HepG2 (cell line): Measurements from ENCODE around the gene STEAP2. TPM values are rescaled to one million over a fixed set of nuclear protein-coding genes. Genes with fewer than 3 reads are reported as not detected.

ENCODE experiments used
- ATAC-seq: fragments of 200-7000 bp; cut with Tn5 transposase; 3 replicates; pipeline ENCODE4 v1.9.1; 2020; ENCODE audit warnings: mild to moderate bottlenecking, moderate library complexity
- BruUV-seq: library from RNA; stranded (reverse); fragments of 400-500 nt; replicated peaks from 2 replicates; lab custom pipeline; 2021; lab: Mats Ljungman, UMichigan
- CTCF ChIA-PET: fragments of 300-600 bp; formaldehyde crosslinking; extraction: SDS; loops from one replicate; lab custom pipeline; 2021; ENCODE audit warnings: low total read pairs, inconsistent platforms, low intra/inter-chr PET ratio; lab: Yijun Ruan, JAX
- POLR2A ChIA-PET: fragments of 350-600 bp; sonication (Branson Sonifier 250); formaldehyde crosslinking; loops from one replicate; lab custom pipeline; 2020; ENCODE audit warnings: antibody characterized with exemption, inconsistent platforms; lab: Yijun Ruan, JAX
- DNase-seq: peaks from one replicate; pipeline ENCODE4 v3.0.0-alpha.2; 2015; ENCODE audit warnings: low spot score
- FAIRE-seq: peaks from 3 replicates; lab custom pipeline; 2011; peaks lifted over from hg19 to GRCh38; lab: Jason Lieb, UNC
- H2AFZ ChIP-seq: one replicate; pipeline ENCODE4 v1.6.1; 2011; ENCODE audit warnings: low read length, inconsistent platforms
- H3K27ac ChIP-seq: fragments of 300-600 bp; 3 replicates; pipeline ENCODE4 v1.8.0; 2011; ENCODE audit warnings: mixed run types, mild to moderate bottlenecking, mixed read lengths, low read length, inconsistent platforms; ENCODE audit not compliant: insufficient read depth; ENCODE audit errors: extremely low read length
- H3K27me3 ChIP-seq, 2 experiments: fragments of 200-600 bp in 1 of 2; 2 replicates in 1 of 2; 3 replicates in 1 of 2; pipeline versions ENCODE4 v1.6.0 to v1.8.0; 2011; ENCODE audit warnings: low read length in 2 of 2, mild to moderate bottlenecking in 2 of 2, moderate library complexity in 2 of 2, inconsistent platforms in 1 of 2; ENCODE audit not compliant: insufficient read depth in 2 of 2, control insufficient read depth in 1 of 2
- H3K36me3 ChIP-seq, 2 experiments: fragments of 200-600 bp in 1 of 2; replicated peaks in 1 of 2; 2 replicates in 1 of 2; 3 replicates in 1 of 2; pipeline versions ENCODE4 v1.5.1 to v1.8.0; 2011; ENCODE audit warnings: low read length in 2 of 2, inconsistent platforms in 1 of 2; ENCODE audit not compliant: insufficient read depth in 2 of 2, control insufficient read depth in 1 of 2
- H3K4me1 ChIP-seq: 2 replicates; pipeline ENCODE4 v1.5.1; 2012; ENCODE audit warnings: low read length, inconsistent platforms; ENCODE audit not compliant: insufficient read depth
- H3K4me2 ChIP-seq: 2 replicates; pipeline ENCODE4 v1.6.0; 2011; ENCODE audit warnings: low read depth, low read length, inconsistent platforms
- H3K4me3 ChIP-seq, 3 experiments: fragments of 200-600 bp in 1 of 3; sonication (generic), shearing (Covaris generic) in 1 of 3; replicated peaks in 1 of 3; 2 replicates each; pipeline ENCODE4 v1.5.1; 2011 to 2016; ENCODE audit warnings: low read length in 3 of 3, inconsistent platforms in 2 of 3, low read depth in 2 of 3, mild to moderate bottlenecking in 2 of 3, control low read depth in 1 of 3, mixed read lengths in 1 of 3; ENCODE audit not compliant: insufficient read depth in 1 of 3
- H3K79me2 ChIP-seq: one replicate; pipeline ENCODE4 v1.6.1; 2011; ENCODE audit warnings: low read length, inconsistent platforms; ENCODE audit not compliant: insufficient read depth
- H3K9ac ChIP-seq: 2 replicates; pipeline ENCODE4 v1.6.0; 2011; ENCODE audit warnings: mild to moderate bottlenecking, low read depth, low read length, inconsistent platforms; ENCODE audit not compliant: insufficient read depth
- H3K9me3 ChIP-seq: 2 replicates; pipeline ENCODE4 v1.5.1; 2012; ENCODE audit warnings: mild to moderate bottlenecking, low read length
- H4K20me1 ChIP-seq: 2 replicates; pipeline ENCODE4 v1.6.0; 2011; ENCODE audit warnings: inconsistent platforms, mild to moderate bottlenecking, low read length, moderate library complexity; ENCODE audit not compliant: insufficient read depth
- CAMTA2 ChIP-seq: sonication (generic); formaldehyde crosslinking; IDR thresholded peaks from 2 replicates; pipeline ENCODE4 v1.4.0; 2020; ENCODE audit warnings: mild to moderate bottlenecking, missing genetic modification reagents, borderline replicate concordance
- RAD51 ChIP-seq: fragments of 450-650 bp; IDR thresholded peaks from 2 replicates; pipeline ENCODE4 v1.6.1; 2016; ENCODE audit warnings: borderline replicate concordance
- ZNF501 ChIP-seq: sonication (generic); formaldehyde crosslinking; IDR thresholded peaks from 2 replicates; pipeline ENCODE4 v1.5.1; 2020; ENCODE audit warnings: mild to moderate bottlenecking, moderate library complexity, missing genetic modification reagents
- ZNF660 ChIP-seq: sonication (generic); formaldehyde crosslinking; IDR thresholded peaks from 2 replicates; pipeline ENCODE4 v1.5.1; 2020; ENCODE audit warnings: mild to moderate bottlenecking, low read depth, missing genetic modification reagents, borderline replicate concordance
- in situ Hi-C: cut with HindIII; loops from 2 replicates; pipeline ENCODE4 v1.10.0; 2017; ENCODE audit warnings: low pct_unique_long_range_greater_than_20kb; ENCODE audit not compliant: extremely low pct_ligation_motif_present
- intact Hi-C: fragments of 100-400 bp; cut with micrococcal nuclease; formaldehyde crosslinking; loops from one replicate; pipeline ENCODE4 v1.10.0; 2022; ENCODE audit not compliant: unreplicated experiment
- polyA plus RNA-seq, 8 experiments: library from polyadenylated mRNA; depleted of rRNA in 3 of 8; stranded (reverse) in 7 of 8; unstranded in 1 of 8; fragments of >200 nt; fragmentation: Illumina TruSeq in 4 of 8; extraction: Trizol in 4 of 8; gene quantifications; 2 replicates each; pipeline versions ENCODE4 v1.2.1 to v1.2.3, GENCODE V29; 2011 to 2016; ENCODE audit warnings: low read depth in 4 of 8, missing spikeins in 1 of 8, mixed read lengths in 1 of 8; ENCODE audit not compliant: insufficient read depth in 1 of 8
- total RNA-seq, 5 experiments: library from RNA; depleted of rRNA; stranded (reverse); fragments of >200 nt; fragmentation: Illumina TruSeq; extraction: Trizol; gene quantifications; 2 replicates each; pipeline ENCODE4 v1.2.3, GENCODE V29; 2016; ENCODE audit warnings: low read depth in 1 of 5
- TF ChIP-seq, protein P1 (sequence below): sonication (generic); formaldehyde crosslinking; IDR thresholded peaks from 2 replicates; pipeline ENCODE4 v1.5.0; 2020; ENCODE audit warnings: missing genetic modification reagents
- TF ChIP-seq, protein P2 (sequence below), 2 experiments: sonication (generic) in 1 of 2; formaldehyde crosslinking in 1 of 2; IDR thresholded peaks; 2 replicates each; pipeline versions ENCODE4 v1.4.0 to v1.6.1; 2016 to 2020; ENCODE audit warnings: borderline replicate concordance in 1 of 2, low read depth in 1 of 2, mild to moderate bottlenecking in 1 of 2, missing genetic modification reagents in 1 of 2

The STEAP2 gene
- total and polyA plus RNA-seq, 2 of the 13 experiments (the other 11 are each of a cell fraction or from before 2014, with no cell fraction given): 4.3 to 4.4 TPM

DNA sequence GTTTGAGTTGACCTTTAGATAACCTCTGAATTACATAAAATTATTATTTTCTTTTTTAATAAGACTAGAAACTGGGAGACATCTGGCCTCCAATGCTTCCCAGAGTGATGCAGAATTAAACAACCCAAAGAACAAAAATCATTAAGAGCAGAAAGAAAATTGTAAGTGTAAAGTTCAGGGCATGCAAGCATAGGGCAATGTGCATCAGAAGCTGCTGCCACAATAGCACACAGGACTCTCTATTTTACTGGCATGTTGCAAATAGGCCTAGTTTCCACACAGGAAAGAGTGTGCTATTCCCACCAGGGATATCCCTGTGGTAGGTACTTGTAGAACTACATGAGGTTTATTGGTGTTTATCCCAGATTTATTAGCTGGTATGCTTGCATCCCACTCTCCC lies 20.5 kb upstream of the STEAP2 start:
- Histone ChIP-seq H3K9ac (no peak overlapping the region), H4K20me1 (no peaks in the 10 kb centered on the region)
- intact Hi-C loops: no loop called here
- ATAC-seq: no peak
- no peak for TF ChIP-seq ZNF501 (CRISPR knock-in tag)
- TF ChIP-seq, protein P1, sequence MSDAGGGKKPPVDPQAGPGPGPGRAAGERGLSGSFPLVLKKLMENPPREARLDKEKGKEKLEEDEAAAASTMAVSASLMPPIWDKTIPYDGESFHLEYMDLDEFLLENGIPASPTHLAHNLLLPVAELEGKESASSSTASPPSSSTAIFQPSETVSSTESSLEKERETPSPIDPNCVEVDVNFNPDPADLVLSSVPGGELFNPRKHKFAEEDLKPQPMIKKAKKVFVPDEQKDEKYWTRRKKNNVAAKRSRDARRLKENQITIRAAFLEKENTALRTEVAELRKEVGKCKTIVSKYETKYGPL (CRISPR knock-in tag): no peak
- TF ChIP-seq RAD51: no peak
- no peak for TF ChIP-seq CAMTA2 (CRISPR knock-in tag)
- TF ChIP-seq, protein P2, sequence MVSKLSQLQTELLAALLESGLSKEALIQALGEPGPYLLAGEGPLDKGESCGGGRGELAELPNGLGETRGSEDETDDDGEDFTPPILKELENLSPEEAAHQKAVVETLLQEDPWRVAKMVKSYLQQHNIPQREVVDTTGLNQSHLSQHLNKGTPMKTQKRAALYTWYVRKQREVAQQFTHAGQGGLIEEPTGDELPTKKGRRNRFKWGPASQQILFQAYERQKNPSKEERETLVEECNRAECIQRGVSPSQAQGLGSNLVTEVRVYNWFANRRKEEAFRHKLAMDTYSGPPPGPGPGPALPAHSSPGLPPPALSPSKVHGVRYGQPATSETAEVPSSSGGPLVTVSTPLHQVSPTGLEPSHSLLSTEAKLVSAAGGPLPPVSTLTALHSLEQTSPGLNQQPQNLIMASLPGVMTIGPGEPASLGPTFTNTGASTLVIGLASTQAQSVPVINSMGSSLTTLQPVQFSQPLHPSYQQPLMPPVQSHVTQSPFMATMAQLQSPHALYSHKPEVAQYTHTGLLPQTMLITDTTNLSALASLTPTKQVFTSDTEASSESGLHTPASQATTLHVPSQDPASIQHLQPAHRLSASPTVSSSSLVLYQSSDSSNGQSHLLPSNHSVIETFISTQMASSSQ (IDR thresholded peaks at IDR 0.05; ENCODE audit: low read depth): no peak
- TF ChIP-seq, protein P2 (CRISPR knock-in tag; IDR thresholded peaks at IDR 0.05; ENCODE audit: borderline replicate concordance): no peak
- TF ChIP-seq ZNF660 (CRISPR knock-in tag): no peak
- TF ChIP-seq, all 625 proteins: peak for 0
- in situ Hi-C loops: no loop called here
- Histone ChIP-seq H3K79me2 (no peaks in the 10 kb centered on the region), H3K4me1 (peaks cover 14% of the 10 kb centered on the region), H3K4me2 (no peak overlapping the region), H2AFZ (no peak overlapping the region), H3K27me3 (no peaks in the 10 kb centered on the region), H3K9me3 (peaks cover 23% of the 10 kb centered on the region), H3K27ac (no peak overlapping the region), H3K36me3 (no peaks in the 10 kb centered on the region), H3K4me3 (no peak overlapping the region)
- ChIA-PET CTCF (no interaction called here), POLR2A (no interaction called here)
- FAIRE-seq: no peak
- BruUV-seq: no TSS peak
- no peak for DNase-seq
